HG03571 (cell line): Measurements from ENCODE around the gene FKBP5.
A peak's percentile ranks its signal among the peaks of the same experiment; 100 is the strongest.
"Not testable (repeated sequence)": the region's sequence is repeated elsewhere in the genome, so short reads cannot be mapped to it uniquely, and the experiment has no call there.

ENCODE experiments used
- ATAC-seq: cut with Tn5 transposase; IDR thresholded peaks from one replicate; pipeline ENCODE4 v1.9.1; 2021; ENCODE audit not compliant: unreplicated experiment

Gene FKBP5

DNA sequence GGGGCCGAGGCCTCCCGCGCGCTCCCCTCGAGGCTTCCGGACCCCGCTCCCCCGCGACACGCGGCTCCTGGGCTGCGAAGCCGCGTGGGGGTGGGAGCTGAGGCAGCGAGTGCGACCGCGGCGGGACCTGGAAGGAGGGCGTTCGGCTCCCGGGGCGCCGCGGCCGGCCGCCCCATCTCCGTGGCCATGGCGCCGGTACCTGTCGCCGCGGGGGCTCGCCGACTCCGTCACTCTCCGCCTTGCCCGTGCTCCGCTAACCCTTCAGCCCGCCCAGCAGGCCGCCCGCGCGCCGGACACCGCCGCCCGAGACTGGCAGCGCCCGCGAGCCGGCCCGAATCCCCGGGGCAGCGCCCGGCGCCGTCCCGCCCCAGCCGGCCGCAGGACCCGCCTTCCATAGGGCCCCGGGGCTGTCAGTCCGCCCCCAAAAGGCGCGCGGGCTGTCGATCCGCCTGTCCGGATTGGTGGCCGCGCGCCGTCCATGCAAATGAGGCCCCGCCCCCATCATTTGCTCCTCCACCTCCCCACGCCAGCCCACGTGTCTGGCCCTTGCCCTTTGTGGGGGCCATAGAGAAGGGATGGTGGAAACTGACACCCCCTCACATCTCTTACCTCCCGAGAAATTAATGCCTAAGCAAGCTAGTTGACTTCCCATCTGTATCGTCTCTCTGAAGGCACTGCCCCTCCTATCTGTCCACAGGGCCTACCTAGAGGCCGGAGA is at the start of gene FKBP5:
Gene FKBP5, minus strand, starts transcription at position 311 of the 718 bp plus-strand sequence. CDS start 46,091 bp downstream, outside the sequence.
- ATAC-seq: peak; percentile 78

DNA sequence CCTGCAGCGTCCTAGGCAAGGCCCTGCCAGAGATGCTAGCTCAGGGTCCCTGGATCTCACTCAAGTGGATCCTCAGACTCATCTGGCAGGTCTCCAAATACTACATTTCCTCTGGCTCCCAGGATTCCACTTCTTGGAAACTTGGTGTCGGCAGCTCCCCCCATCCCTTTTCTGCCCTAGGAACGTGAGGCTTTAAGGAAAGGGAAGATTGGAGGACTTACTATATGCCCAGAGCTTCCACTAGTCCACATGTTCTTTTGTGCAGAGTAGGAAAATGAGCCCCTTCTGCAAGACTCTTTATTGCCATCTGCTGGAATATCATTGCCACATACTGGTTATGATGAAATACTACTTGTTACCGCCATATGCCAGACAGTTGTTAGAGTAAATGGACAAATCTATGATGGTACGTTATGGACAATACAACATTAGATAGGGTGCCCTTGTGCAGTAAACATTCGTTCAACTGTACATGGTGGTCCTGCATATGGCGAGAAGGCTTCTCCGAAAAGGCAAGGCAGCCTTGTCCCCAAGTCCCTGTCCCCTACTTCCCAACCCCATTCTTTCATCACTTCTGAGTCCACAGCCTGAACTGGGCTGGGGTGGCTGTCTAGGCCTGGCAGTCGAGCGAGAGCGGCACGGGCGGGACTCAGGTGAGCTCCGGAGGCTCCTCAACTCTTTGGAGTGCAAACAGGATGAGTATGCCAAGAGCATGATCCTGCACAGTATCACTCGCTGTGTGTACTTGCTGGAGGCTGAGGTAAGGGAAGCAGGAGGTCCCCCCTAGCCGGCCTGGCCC is 48.9 kb upstream of the FKBP5 start:
- ATAC-seq: no peak

DNA sequence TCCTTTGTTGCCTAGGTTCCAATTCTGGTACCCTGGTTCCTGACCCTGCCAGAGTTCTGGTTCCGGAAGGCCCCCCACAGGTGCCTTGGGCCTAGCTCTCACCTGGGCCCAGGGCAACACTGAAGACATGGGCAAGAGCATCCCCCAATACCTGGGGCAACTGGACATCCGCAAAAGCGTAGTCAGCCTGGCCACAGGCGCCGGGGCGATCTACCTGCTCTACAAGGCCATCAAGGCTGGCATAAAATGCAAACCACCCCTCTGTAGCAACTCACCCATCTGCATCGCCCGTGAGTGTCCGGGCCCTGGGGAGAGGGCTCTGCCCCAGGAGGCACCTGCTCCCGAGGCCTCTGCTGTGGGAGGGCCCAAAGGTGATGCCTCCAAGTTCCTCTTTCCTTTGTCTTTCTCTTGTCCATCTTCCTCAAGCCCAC is 48.3 kb upstream of the FKBP5 start, which contains the start of gene ARMC12:
Gene ARMC12, plus strand, starts transcription at position 51 of the 431 bp plus-strand sequence. Its CDS starts 77 bp downstream, at position 128.
- ATAC-seq: no peak

DNA sequence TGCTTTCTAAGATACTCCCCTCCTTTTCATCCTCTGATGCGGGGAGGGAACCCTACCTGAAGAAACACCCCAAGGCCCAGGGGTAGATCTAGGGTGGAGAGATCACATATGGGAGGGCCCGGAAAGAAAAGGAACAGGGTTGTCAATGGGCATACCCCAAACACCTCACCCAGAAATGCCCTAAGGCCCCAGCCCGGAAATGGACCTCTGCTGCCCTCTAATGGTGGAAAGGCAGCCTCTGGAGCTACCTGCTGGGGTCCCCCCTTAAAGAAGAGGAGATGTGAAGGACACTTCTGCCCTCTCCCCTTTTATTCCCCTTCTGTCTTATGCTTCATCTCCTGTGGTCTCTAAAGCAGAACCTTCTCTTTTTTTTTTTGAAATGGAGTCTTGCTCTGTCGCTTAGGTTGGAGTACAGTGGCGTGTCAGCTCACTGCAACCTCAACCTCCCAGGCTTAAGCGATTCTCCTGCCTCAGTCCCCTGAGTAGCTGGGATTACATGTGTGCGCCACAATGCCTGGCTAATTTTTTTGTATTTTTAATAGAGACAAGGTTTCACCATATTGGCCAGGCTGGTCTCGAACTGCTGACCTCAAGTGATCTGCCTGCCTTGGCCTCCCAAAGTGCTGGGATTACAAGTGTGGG is 47.7 kb upstream of the FKBP5 start:
- ATAC-seq: no peak

DNA sequence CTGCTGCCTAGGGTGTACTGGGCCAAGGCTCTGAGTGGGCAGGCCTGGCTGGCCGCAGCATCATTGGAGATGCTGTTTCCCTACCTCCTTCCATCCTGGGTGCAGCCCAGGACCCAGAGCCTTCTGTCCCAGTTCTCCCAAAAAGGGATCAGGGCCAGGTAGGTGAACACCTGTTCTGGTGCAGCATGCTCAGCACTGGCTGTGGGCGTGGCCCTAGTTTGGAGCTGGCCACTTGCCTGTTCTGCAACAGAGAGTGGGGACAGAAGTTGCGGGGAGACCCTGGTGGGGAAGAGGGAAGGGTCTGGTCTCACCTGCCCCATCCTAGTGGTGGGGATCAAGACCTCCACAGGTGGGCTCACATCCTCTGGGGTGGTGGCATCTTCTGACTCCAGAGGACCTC is 46.7 kb upstream of the FKBP5 start:
- ATAC-seq: no peak

DNA sequence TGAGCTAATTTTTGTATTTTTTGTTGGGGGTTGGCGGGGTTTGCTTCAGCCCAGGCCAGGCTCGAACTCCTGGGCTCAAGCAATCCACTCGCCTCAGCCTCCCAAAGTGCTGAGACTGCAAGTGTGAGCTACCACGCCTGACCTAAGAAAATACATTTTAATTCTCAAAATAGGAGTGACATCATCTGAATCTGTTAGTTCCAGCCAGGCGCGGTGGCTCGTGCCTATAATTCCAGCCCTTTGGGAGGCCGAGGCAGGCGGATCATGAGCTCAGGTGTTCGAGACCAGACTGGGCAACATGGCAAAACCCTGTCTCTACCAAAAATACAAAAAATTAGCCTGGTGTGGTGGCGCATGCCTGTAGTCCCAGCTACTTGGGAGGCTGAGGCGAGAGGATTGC is 45.6 kb upstream of the FKBP5 start:
- not testable (repeated sequence) for ATAC-seq

DNA sequence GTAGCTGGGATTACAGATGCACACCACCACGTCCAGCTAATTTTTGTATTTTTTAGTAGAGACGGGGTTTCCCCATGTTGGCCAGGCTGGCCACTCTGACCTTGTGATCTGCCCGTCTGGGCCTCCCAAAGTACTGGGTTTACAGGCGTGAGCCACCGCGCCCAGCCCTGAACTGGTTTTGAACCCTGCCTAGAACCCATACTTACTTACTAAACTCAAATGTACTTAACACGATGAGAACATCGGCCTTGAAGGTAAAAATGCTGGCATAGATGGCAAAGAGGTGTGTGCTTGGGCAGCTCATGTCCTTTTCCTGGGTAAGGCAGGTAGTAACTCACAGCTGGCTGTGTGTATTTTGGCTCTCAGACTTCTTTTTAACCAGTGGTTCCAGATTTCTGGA is 44.9 kb upstream of the FKBP5 start:
- ATAC-seq: no peak

DNA sequence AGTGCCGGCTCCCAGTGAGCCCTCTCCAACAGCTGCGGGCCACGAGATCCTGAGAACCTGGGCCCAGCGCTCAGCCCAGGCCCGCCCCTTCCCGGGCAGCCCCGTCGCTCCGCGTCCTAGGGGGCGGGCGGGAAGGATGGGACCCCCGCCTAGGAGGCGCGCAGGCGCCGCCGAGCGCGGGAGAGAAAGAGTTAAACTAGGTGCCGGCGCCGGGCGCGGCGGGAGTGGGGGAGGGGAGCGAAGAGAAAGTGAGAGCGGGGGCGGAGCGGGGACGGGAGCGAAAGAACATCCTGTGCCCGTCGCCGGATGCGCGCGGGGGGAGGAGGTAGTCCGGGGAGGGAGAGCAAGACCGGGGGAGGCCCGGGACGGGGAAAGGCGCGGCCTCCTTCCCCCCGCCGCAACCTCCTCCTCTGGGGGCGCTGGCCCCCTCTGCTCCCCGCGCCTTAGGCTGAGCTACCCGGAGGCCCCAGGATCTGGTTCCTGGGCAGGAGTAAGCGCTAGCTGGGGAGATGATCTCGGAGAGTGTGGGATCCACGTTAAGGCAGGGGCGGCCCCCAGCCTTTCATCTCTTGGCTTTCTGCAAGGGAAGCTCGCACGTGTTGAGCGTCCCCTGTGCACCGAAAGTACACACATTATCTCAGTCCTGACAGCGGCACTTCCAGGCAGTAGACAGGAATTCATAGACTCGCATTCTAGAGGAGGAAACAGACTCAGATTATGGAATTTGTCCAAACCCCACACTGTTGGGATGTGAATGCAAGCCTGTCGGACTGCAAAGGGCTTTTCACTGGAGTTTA is 43.2 kb upstream of the FKBP5 start:
- peak; percentile 36 for ATAC-seq

DNA sequence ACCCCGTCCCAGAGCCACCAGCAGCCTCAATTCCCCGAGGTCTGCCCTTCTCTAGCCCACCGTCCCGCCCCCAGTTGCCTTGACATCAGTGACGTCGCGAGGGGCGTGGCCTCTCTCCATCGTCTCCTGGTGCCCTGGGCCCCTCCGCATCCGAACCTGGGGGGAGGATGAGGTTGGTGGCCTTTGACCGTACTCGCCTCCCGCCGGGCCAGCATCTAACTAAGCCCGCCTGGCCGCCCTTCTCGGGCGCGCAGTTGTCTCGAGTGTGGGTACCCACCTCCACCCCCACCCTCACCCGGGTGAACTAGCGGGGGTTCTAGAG is 42.7 kb upstream of the FKBP5 start:
- ATAC-seq: peak; percentile 42

DNA sequence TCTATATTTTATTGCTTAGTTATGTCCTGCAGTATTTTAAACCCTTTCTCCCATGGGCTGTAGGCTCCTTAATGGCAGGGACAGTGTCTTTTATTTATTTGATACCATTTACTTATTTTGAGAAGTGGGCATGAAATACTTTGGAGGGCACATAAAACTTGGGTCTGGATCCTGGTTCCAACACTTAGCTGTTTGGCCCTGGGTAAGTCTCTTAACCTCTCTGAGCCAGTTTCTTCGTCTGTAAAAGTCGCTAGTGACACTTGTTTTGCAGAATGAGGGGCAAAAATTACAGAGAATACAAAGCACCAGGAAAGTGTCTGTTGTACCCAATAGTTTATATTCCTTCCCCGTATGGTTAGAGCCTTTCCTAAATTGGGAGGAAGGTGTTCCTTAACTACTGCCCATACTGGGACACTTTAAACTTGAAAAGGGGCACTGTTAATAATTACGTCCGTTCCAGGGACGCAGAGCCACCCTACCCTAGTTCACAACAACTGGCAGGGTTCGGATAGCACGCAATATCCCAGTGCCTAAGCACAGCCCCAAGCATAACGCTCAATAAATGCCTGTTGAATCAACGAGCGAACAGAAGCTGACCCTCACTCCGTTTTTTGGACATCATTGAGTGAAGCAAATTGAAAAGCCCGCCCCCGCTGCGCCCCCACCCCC is 42.2 kb upstream of the FKBP5 start:
- ATAC-seq: no peak

DNA sequence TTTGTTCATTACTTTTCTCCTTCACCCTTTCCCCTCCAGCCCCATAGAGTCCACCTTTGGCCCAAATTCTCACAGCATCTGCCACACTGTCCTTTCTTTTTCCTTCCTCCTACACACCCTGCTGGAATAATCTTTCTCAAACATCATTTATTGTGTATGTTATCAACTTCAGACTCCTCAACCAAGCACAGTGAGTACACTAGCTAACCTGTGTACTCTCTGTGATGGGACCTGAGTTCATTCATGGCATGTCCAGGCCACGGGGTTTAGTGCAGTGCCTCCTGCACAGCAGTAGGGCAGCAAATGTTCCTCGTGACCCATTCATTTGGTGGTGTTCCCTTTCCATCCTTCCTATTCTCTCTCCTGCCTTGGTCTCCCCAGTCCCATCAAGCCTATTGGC is 41.0 kb upstream of the FKBP5 start:
- ATAC-seq: no peak

DNA sequence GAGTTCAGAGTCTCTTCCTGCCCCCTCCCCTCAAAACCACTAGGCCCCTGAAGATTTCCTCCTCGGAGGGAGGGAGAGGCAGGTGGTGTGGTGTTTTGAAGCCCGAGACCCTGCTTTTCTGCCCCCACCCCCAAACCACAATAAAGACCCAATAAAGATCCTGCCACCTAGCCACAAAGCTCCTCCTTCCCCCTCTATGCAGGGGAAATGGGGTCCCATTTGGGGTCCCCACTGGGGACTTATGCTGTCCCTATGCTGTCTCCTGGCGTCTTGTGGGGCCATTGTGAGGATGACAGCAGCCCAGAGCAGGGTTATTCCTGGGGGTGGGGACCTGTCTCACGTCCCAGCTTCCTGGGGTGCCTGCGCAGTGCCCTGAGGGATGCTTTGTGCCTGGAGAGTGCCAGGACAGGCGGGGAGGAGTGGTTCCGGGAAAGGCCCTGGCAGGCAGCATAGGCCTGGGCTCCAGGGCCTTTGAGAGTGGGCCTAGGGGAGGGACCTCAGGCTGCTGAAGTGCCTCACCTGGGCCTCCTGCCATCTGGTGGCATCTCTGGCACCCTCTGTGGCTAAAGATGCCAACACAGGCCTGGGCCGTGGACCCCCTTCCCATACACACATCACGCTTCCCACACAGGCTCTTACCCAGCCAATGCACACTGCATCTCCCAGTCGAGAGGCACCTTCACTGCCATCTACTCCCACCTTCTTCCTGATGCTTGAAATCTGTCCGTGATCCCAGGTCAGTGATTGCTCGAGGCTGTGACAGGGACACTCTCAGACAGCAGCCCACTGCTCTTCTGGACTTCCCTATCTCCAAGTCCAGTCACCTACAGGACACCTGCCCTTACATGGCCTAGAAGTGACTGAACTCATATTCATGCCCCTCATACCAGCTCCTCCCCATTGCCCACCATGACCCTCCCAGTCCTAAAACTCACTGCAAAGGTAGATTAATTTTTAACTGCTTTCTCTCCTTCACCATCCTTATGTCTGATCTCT is 40.3 kb upstream of the FKBP5 start:
- no peak for ATAC-seq

DNA sequence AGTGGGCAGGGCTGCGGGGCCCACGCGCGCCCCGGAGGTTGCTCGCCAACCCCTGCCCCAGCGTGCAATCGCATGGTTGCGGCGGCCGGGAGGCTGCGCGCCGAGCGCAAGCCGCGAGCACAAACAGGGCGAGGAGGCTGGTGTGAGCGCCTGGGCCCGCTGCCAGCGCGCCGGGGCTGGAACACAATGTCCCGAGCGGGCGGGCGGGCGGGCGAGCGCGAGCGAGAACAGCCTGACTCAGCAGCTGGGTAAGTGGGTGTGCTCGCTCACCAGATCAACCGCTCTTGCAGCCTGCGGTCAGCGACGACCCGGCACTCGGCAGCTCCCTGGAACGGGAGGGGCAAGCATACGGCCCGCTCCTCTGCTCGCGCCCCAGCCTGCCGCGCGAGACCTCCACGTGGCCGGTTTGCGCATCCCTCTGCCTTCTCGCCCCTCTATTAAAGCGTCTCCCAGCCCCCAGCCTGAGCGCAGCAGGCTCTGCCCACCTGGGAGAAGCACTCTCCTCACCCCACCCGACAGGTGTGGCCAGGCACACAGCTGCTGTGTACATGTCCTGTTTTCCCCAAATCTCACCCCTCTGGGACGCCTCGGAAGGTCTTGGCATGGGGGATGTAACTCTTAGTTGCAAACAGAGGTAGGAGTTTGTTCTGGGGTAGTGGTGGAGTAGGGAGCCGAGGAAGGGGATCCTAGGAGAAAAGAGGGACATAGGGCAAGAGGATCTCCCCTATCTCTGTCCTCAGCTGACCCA is 39.4 kb upstream of the FKBP5 start:
- peak; percentile 47 for ATAC-seq

DNA sequence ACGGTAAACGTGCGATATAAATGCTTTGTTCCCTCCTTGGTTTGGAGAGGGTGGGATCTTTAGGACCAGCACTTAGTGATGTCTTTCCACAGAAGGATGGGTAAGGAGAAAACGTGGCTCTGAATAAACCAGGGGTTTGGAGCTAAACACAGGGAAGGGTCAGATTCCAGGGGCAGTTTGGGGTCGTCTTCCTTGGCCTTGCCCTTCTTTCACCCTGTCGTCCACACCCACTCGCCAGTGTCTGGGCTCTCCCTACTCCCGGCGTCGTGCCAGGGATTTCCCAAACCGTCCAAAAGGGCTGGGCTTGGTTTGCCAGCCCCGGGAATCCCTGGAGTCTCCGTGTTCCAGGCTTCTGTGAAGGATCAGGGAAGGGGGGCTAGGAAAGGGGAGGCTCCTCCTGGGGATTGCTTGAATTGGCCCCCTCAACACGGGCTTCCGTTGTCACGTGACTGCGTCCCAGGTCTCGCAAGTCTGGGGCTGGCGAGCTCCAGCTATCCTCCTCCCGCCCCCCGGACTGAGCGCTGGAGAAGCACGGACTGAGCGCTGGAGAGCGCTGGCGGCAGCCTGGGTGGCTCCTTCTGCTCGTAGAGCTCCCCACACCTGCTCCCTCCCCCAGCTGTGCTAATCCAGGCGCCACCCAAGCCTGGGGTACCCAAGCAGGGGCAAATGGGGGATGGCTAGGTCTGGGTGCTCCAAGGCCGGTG is 38.7 kb upstream of the FKBP5 start:
- no peak for ATAC-seq

DNA sequence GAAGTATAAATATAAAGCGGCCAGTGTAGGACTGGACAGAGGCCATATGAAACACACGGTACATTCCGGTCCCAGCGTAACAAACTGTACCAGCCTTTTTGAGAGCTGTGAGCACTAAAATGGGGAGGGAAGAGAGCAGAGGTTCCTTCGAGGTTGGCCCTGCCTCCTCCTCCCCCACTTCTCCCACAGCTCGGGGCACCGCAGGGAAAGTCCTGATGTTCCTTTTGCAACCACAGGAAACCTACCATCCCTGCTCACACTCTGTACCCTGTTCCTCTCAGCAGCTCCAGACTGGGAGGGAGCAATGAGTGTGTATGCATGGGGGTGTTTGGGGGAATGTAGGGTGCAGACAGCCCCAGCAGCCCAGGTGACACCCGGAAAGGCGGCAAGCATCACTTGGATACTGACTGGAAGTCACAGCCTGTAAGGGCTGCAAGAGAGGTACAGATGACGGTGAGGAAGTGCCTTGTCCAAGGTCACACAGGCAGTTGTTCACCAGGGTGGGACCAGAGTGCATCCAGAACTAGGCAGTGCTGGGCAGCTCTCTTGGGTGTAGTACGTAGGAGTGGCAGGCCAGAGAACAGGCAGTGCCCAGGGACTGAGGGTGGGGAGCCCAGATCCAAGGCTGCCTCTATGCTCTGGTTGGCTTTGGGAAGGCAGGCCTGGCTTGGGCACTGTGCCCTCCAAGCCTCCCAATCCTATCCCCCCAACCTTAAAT is 37.2 kb upstream of the FKBP5 start:
- no peak for ATAC-seq

DNA sequence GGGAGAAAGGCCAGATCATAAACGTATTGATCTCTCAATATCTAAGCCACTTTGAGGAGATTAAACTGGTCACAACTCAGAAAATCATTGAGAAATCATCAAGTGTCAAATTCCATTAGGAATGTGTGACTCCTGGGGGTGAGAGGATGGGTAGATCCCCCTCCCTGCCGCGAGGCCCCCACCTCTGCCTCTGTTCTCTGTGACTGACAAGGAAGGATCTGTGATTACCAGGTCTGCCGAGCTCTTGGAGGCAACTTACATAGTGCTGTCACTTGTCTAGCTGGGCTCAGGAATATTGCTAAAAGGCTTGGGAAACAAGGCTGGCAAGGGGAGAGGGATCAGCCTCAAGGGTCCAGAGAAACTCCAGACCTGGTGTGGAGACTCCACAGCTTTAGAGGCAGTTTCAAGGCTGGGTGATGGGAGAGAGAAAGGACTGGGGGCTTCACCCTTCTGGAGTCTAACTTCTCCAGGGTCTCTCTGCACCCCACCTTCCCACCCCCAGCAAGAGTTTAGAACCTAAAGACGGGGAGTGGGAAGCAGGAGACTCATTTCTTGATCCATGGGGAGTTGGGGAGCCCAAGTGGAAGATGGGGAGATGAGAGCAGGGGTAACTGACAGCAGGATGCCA is 36.5 kb upstream of the FKBP5 start:
- no peak for ATAC-seq

DNA sequence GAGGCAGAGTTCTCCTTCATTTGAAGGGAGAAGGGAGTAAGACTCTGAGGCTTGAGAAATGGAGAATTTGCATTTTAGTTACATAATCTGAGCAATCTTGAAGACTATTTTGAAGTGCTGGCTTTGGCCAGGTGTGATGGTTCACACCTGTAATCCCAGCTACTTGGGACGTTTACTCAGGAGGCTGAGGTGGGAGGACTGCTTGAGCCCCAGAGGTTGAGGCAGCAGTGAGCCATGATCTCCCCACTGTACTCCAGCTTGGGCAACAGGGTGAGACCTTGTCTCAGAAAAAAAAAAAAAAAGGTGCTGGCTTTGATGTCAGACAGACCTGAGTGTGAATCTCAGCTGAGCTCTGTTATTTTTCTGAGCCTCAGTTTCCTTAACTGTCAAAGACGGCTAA is 35.8 kb upstream of the FKBP5 start:
- ATAC-seq: no peak
